Naive B cell (primary cell): Measurements from ENCODE around the gene OPCML. TPM values are rescaled to one million over a fixed set of nuclear protein-coding genes. Genes with fewer than 3 reads are reported as not detected.

Experiments used
- ATAC-seq, 2 donors: fragments of 150-1000 bp; cut with Tn5 transposase; 2 replicates each; pipeline ENCODE4 v1.10.0; 2021; ENCODE audit warnings: low read depth in 2 of 2, mild to moderate bottlenecking in 2 of 2, moderate library complexity in 2 of 2
- DNase-seq: peaks from one replicate; pipeline ENCODE4 v3.0.0; 2022
- H3K27ac Mint-ChIP-seq, 6 donors: one replicate each; pipeline ENCODE4 v1.8.0; 2020 to 2022; ENCODE audit warnings: mild to moderate bottlenecking in 6 of 6, mixed read lengths in 6 of 6, moderate library complexity in 5 of 6, inconsistent platforms in 2 of 6
- H3K27me3 Mint-ChIP-seq, 3 donors: one replicate each; pipeline ENCODE4 v1.8.0; 2021 to 2022; ENCODE audit warnings: mixed read lengths in 3 of 3, mild to moderate bottlenecking in 1 of 3
- H3K36me3 Mint-ChIP-seq, 2 donors: one replicate each; pipeline ENCODE4 v1.8.0; 2020 to 2022; ENCODE audit warnings: mixed read lengths in 2 of 2, inconsistent platforms in 1 of 2, mild to moderate bottlenecking in 1 of 2
- H3K4me1 Mint-ChIP-seq, 3 donors: one replicate each; pipeline ENCODE4 v1.8.0; 2020 to 2022; ENCODE audit warnings: mixed read lengths in 3 of 3, inconsistent platforms in 1 of 3, mild to moderate bottlenecking in 1 of 3, moderate library complexity in 1 of 3
- H3K4me3 Mint-ChIP-seq, 8 donors: one replicate each; pipeline ENCODE4 v1.8.0; 2020 to 2022; ENCODE audit warnings: mild to moderate bottlenecking in 8 of 8, mixed read lengths in 8 of 8, moderate library complexity in 8 of 8, inconsistent platforms in 2 of 8
- H3K9me3 Mint-ChIP-seq, 7 donors: one replicate each; pipeline ENCODE4 v1.8.0; 2020 to 2022; ENCODE audit warnings: mixed read lengths in 7 of 7, mild to moderate bottlenecking in 5 of 7, inconsistent platforms in 2 of 7, moderate library complexity in 1 of 7
- polyA plus RNA-seq, 6 donors: library from polyadenylated mRNA; unstranded; fragments of 300-500 nt; fragmentation: Illumina TruSeq; gene quantifications; one replicate each; pipeline ENCODE4 v1.2.3, GENCODE V29; 2021; ENCODE audit warnings: low read depth in 6 of 6

OPCML gene
- polyA plus RNA-seq, 6 donors from 2014 or later, result not detected

GRCh38 chr11:132669949-132670348, 862.4 kb downstream of the OPCML start:
- H3K27ac Mint-ChIP-seq, result no peak overlapping the region
- H3K4me1 Mint-ChIP-seq, result no peaks in the 10 kb centered on the region
- DNase-seq (no peak), ATAC-seq (no peak)
- no peaks in the 10 kb centered on the region for H3K27me3 Mint-ChIP-seq
- H3K36me3 Mint-ChIP-seq, result no peaks in the 10 kb centered on the region
- H3K4me3 Mint-ChIP-seq, result no peak overlapping the region
- H3K9me3 Mint-ChIP-seq, result peaks cover 0 to 13% (median 0%) of the 10 kb centered on the region in 7 donors

- H3K27ac Mint-ChIP-seq, result no peak overlapping the region
- H3K4me3 Mint-ChIP-seq, result no peak overlapping the region
- no peak for ATAC-seq
- DNase-seq, result no peak
- no peaks in the 10 kb centered on the region for H3K36me3 Mint-ChIP-seq
- no peaks in the 10 kb centered on the region for H3K4me1 Mint-ChIP-seq
- peaks cover 0 to 13% (median 2%) of the 10 kb centered on the region in 7 donors for H3K9me3 Mint-ChIP-seq
- no peaks in the 10 kb centered on the region for H3K27me3 Mint-ChIP-seq
Observed at GRCh38 chr11:132665205-132665604, 867.1 kb downstream of the OPCML start.

- H3K27ac Mint-ChIP-seq, result no peak overlapping the region
- H3K36me3 Mint-ChIP-seq, result no peaks in the 10 kb centered on the region
- no peak for DNase-seq
- no peaks in the 10 kb centered on the region for H3K27me3 Mint-ChIP-seq
- no peaks in the 10 kb centered on the region for H3K4me1 Mint-ChIP-seq
- ATAC-seq, result no peak
- H3K9me3 Mint-ChIP-seq, result peaks cover 0 to 2% (median 0%) of the 10 kb centered on the region in 7 donors
- peak overlapping the region in 1 of 8 donors; percentile 29 for H3K4me3 Mint-ChIP-seq
Observed at GRCh38 chr11:132658696-132659095, 873.6 kb downstream of the OPCML start.

GRCh38 chr11:132658004-132658403, 874.3 kb downstream of the OPCML start:
- Mint-ChIP-seq H3K36me3 (no peaks in the 10 kb centered on the region), H3K27me3 (no peaks in the 10 kb centered on the region), H3K9me3 (peaks cover 0 to 3% (median 0%) of the 10 kb centered on the region in 7 donors), H3K4me3 (no peak overlapping the region), H3K27ac (peak overlapping the region in 1 of 6 donors; percentile 21), H3K4me1 (no peaks in the 10 kb centered on the region)
- DNase-seq, result no peak
- ATAC-seq, result no peak

- Mint-ChIP-seq H3K36me3 (no peaks in the 10 kb centered on the region), H3K4me3 (no peak overlapping the region), H3K4me1 (no peaks in the 10 kb centered on the region), H3K27ac (no peak overlapping the region), H3K27me3 (no peaks in the 10 kb centered on the region), H3K9me3 (peaks cover 0 to 3% (median 0%) of the 10 kb centered on the region in 7 donors)
- ATAC-seq (no peak), DNase-seq (no peak)
Observed at GRCh38 chr11:132655187-132655855, 877.0 kb downstream of the OPCML start.

- H3K27me3 Mint-ChIP-seq, result no peaks in the 10 kb centered on the region
- H3K9me3 Mint-ChIP-seq, result peaks cover 0 to 3% (median 0%) of the 10 kb centered on the region in 7 donors
- no peaks in the 10 kb centered on the region for H3K4me1 Mint-ChIP-seq
- H3K4me3 Mint-ChIP-seq, result no peak overlapping the region
- no peak overlapping the region for H3K27ac Mint-ChIP-seq
- no peaks in the 10 kb centered on the region for H3K36me3 Mint-ChIP-seq
- ATAC-seq (no peak), DNase-seq (no peak)
Observed at GRCh38 chr11:132653237-132653636, 879.1 kb downstream of the OPCML start.

GRCh38 chr11:132650969-132651720, 881.2 kb downstream of the OPCML start:
- H3K9me3 Mint-ChIP-seq, result peaks cover 0 to 4% (median 0%) of the 10 kb centered on the region in 7 donors
- no peaks in the 10 kb centered on the region for H3K27me3 Mint-ChIP-seq
- H3K36me3 Mint-ChIP-seq, result no peaks in the 10 kb centered on the region
- DNase-seq (no peak), ATAC-seq (no peak)
- no peak overlapping the region for H3K27ac Mint-ChIP-seq
- no peaks in the 10 kb centered on the region for H3K4me1 Mint-ChIP-seq
- H3K4me3 Mint-ChIP-seq, result no peak overlapping the region

GRCh38 chr11:132649277-132649676, 883.0 kb downstream of the OPCML start:
- ATAC-seq (no peak), DNase-seq (no peak)
- H3K4me3 Mint-ChIP-seq, result no peak overlapping the region
- no peaks in the 10 kb centered on the region for H3K27me3 Mint-ChIP-seq
- H3K9me3 Mint-ChIP-seq, result peaks cover 0 to 8% (median 1%) of the 10 kb centered on the region in 7 donors
- H3K36me3 Mint-ChIP-seq, result no peaks in the 10 kb centered on the region
- H3K27ac Mint-ChIP-seq, result no peak overlapping the region
- H3K4me1 Mint-ChIP-seq, result no peaks in the 10 kb centered on the region

- Mint-ChIP-seq H3K27ac (no peak overlapping the region), H3K4me3 (no peak overlapping the region)
- no peak for ATAC-seq
Observed at GRCh38 chr11:132648851-132649250, 883.5 kb downstream of the OPCML start.

GRCh38 chr11:132646890-132647289, 885.4 kb downstream of the OPCML start:
- Mint-ChIP-seq H3K4me1 (no peaks in the 10 kb centered on the region), H3K4me3 (no peak overlapping the region), H3K27me3 (no peaks in the 10 kb centered on the region), H3K27ac (no peak overlapping the region), H3K36me3 (no peaks in the 10 kb centered on the region), H3K9me3 (peaks cover 0 to 13% (median 2%) of the 10 kb centered on the region in 7 donors)
- no peak for DNase-seq
- no peak for ATAC-seq

More at GRCh38 chr11:132648851-132649250, 883.5 kb downstream of the OPCML start:
- H3K9me3 Mint-ChIP-seq, result peaks cover 0 to 8% (median 1%) of the 10 kb centered on the region in 7 donors
- H3K36me3 Mint-ChIP-seq, result no peaks in the 10 kb centered on the region
- no peaks in the 10 kb centered on the region for H3K27me3 Mint-ChIP-seq
- no peak for DNase-seq
- no peaks in the 10 kb centered on the region for H3K4me1 Mint-ChIP-seq

GRCh38 chr11:132644520-132645239, 887.6 kb downstream of the OPCML start:
- DNase-seq (no peak), ATAC-seq (no peak)
- H3K36me3 Mint-ChIP-seq, result no peaks in the 10 kb centered on the region
- H3K4me3 Mint-ChIP-seq, result no peak overlapping the region
- peak overlapping the region in 1 of 6 donors; percentile 8 for H3K27ac Mint-ChIP-seq
- H3K27me3 Mint-ChIP-seq, result no peaks in the 10 kb centered on the region
- peaks cover 0 to 13% (median 2%) of the 10 kb centered on the region in 7 donors for H3K9me3 Mint-ChIP-seq
- H3K4me1 Mint-ChIP-seq, result no peaks in the 10 kb centered on the region

GRCh38 chr11:132643239-132643638, 889.1 kb downstream of the OPCML start:
- Mint-ChIP-seq H3K4me1 (no peaks in the 10 kb centered on the region), H3K4me3 (no peak overlapping the region), H3K27me3 (no peaks in the 10 kb centered on the region), H3K36me3 (no peaks in the 10 kb centered on the region), H3K27ac (no peak overlapping the region), H3K9me3 (peaks cover 0 to 18% (median 2%) of the 10 kb centered on the region in 7 donors)
- ATAC-seq (no peak), DNase-seq (no peak)

GRCh38 chr11:132640952-132641351, 891.3 kb downstream of the OPCML start:
- Mint-ChIP-seq H3K4me3 (no peak overlapping the region), H3K36me3 (no peaks in the 10 kb centered on the region), H3K27ac (no peak overlapping the region), H3K4me1 (no peaks in the 10 kb centered on the region), H3K27me3 (no peaks in the 10 kb centered on the region), H3K9me3 (peaks cover 0 to 14% (median 2%) of the 10 kb centered on the region in 7 donors)
- no peak for DNase-seq
- ATAC-seq, result no peak
